Measurements from ENCODE around the gene DMKN. TPM values are rescaled to one million over a fixed set of nuclear protein-coding genes. Genes with fewer than 3 reads are reported as not detected.

Gene DMKN
- total RNA-seq, 1 experiment from 2014 or later = 9.3 TPM

DNA sequence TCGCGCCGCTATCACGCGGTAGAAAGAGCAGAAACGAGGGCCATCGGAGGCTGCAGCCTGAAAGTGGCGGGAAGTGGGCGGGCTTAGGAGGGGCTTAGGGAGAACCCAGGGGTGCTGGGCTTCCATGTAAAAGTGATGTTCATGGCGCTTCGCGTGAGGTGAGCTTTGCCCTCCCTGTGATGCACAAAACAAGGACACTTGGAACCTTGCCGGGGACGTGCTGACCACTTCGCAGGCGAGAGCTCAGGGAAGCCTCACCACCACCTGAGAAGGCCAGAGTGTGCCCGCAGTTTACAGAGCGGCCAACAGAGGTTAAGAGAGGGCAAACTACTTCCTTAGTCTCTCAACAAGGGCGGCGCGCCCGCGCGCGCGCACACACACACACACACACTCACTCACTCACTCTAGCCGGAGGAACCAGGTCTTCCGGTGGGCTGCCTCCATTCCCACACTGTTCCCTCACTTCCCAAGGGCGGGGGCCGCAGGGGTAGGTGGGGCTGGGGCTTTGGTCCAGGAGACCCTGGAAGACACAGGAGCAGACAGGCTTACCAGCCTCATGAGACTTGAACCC lies 20.5 kb upstream of the DMKN start:
- H3K79me2 ChIP-seq (ENCODE audit: low read length) = no peaks in the 10 kb centered on the region
- H3K9ac ChIP-seq (ENCODE audit: low read length) = no peak overlapping the region
- no peaks in the 10 kb centered on the region for H3K9me2 ChIP-seq (replicated peaks; ENCODE audit: insufficient read depth, low read length)
- no peak overlapping the region for H3K27ac ChIP-seq (ENCODE audit: low read length)
- H3K4me2 ChIP-seq (ENCODE audit: low read depth, low read length, poor library complexity, severe bottlenecking) = no peak overlapping the region
- no peak overlapping the region for H3K4me3 ChIP-seq (ENCODE audit: low read length)
- H3K27me3 ChIP-seq (ENCODE audit: low read length) = no peaks in the 10 kb centered on the region
- no peak for DNase-seq
- no peaks in the 10 kb centered on the region for H3K9me3 ChIP-seq (ENCODE audit: low read length)
- no peak overlapping the region for H2AFZ ChIP-seq (ENCODE audit: low read length)
- H3K4me1 ChIP-seq (ENCODE audit: low read length) = no peaks in the 10 kb centered on the region
- 0 out of 2 replicates have a peak, but pooled peaks cover 5% of the 10 kb centered on the region for H4K20me1 ChIP-seq (ENCODE audit: insufficient read depth, low read depth, low read length)
- no peaks in the 10 kb centered on the region for H3K36me3 ChIP-seq (ENCODE audit: insufficient read depth, low read length)

DNA sequence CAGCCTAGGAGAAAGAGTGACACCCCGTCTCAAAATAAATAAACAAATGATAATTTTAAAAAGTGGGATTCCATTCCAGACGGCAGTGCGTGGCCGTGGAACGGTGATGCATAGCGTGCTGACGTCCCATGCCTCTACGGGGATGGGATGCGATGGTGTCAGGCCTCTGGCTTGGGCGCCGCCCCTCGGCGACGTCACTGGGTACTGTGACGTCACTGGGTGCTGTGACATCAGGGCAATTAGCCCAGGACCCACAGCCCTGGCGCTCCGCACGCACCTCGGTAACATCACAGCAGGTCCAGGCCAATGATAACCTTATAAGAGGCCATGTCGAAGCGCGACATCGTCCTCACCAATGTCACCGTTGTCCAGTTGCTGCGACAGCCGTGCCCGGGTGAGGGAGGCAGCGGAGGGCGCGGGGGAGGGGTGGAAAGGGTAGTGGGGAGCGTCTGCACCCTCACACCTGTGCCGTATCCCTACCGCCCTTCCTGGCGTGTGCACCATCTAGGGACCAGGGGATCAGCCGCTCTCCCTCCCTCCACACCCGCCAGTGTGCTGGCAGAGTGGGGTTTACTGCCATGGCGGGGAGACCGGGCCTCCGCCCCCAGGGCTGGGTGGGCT lies 19.9 kb upstream of the DMKN start, which contains the start of gene GAPDHS:
Gene GAPDHS, plus strand, starts transcription at position 256 of the 621 bp plus-strand sequence. Its CDS starts 72 bp downstream, at position 328.
- no peak within 1 kb of the TSS for H2AFZ ChIP-seq (ENCODE audit: low read length)
- no peak within 1 kb of the TSS for H3K27ac ChIP-seq (ENCODE audit: low read length)

DNA sequence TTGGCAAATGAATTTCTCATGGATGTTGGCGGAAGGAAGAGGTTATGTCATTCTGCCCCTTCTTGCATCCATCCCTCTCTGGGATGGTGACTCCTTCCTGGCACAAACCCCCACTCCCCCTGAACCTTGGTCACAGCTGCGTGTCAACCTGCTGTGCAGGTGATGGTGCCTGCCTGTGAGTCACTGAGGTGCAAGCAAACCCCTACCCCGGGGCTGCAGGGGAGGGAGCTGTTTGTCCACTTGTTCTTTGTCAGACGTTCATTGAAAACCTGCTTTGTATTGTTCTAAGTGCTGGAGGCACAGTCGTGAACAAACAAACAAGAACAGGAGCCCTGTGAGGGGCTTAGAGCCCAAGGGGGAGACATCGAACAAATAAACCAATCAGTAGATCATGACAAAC lies 17.8 kb upstream of the DMKN start:
- Histone ChIP-seq H3K79me2 (ENCODE audit: low read length) (no peaks in the 10 kb centered on the region), H4K20me1 (ENCODE audit: insufficient read depth, low read depth, low read length) (0 out of 2 replicates have a peak, but pooled peaks cover 5% of the 10 kb centered on the region), H3K9me3 (ENCODE audit: low read length) (no peaks in the 10 kb centered on the region), H3K27me3 (ENCODE audit: low read length) (no peaks in the 10 kb centered on the region), H2AFZ (ENCODE audit: low read length) (no peak overlapping the region), H3K9me2 (replicated peaks; ENCODE audit: insufficient read depth, low read length) (no peaks in the 10 kb centered on the region), H3K4me3 (ENCODE audit: low read length) (no peak overlapping the region), H3K4me2 (ENCODE audit: low read depth, low read length, poor library complexity, severe bottlenecking) (no peak overlapping the region), H3K27ac (ENCODE audit: low read length) (no peak overlapping the region), H3K9ac (ENCODE audit: low read length) (no peak overlapping the region), H3K4me1 (ENCODE audit: low read length) (no peaks in the 10 kb centered on the region), H3K36me3 (ENCODE audit: insufficient read depth, low read length) (no peaks in the 10 kb centered on the region)
- DNase-seq = no peak

More for the DNA sequence above, 19.9 kb upstream of the DMKN start, which contains the start of gene GAPDHS:
- H3K36me3 ChIP-seq (ENCODE audit: insufficient read depth, low read length) = no peaks in the 10 kb centered on the region
- H3K27me3 ChIP-seq (ENCODE audit: low read length) = no peaks in the 10 kb centered on the region
- no peak within 1 kb of the TSS for H3K4me2 ChIP-seq (ENCODE audit: low read depth, low read length, poor library complexity, severe bottlenecking)
- H3K4me1 ChIP-seq (ENCODE audit: low read length) = no peaks in the 10 kb centered on the region
- H3K9me3 ChIP-seq (ENCODE audit: low read length) = no peaks in the 10 kb centered on the region
- no peak within 1 kb of the TSS for H3K9ac ChIP-seq (ENCODE audit: low read length)
- no peaks in the 10 kb centered on the region for H3K79me2 ChIP-seq (ENCODE audit: low read length)
- H4K20me1 ChIP-seq (ENCODE audit: insufficient read depth, low read depth, low read length) = 0 out of 2 replicates have a peak, but pooled peaks cover 5% of the 10 kb centered on the region
- no peak for DNase-seq
- H3K4me3 ChIP-seq (ENCODE audit: low read length) = no peak within 1 kb of the TSS
- H3K9me2 ChIP-seq (replicated peaks; ENCODE audit: insufficient read depth, low read length) = no peaks in the 10 kb centered on the region

GRCh38 chr19:35529241-35530218 lies 16.1 kb upstream of the DMKN start:
- Histone ChIP-seq H3K4me3 (ENCODE audit: low read length) (no peak overlapping the region), H3K4me2 (ENCODE audit: low read depth, low read length, poor library complexity, severe bottlenecking) (no peak overlapping the region), H3K79me2 (ENCODE audit: low read length) (no peaks in the 10 kb centered on the region)

DNA sequence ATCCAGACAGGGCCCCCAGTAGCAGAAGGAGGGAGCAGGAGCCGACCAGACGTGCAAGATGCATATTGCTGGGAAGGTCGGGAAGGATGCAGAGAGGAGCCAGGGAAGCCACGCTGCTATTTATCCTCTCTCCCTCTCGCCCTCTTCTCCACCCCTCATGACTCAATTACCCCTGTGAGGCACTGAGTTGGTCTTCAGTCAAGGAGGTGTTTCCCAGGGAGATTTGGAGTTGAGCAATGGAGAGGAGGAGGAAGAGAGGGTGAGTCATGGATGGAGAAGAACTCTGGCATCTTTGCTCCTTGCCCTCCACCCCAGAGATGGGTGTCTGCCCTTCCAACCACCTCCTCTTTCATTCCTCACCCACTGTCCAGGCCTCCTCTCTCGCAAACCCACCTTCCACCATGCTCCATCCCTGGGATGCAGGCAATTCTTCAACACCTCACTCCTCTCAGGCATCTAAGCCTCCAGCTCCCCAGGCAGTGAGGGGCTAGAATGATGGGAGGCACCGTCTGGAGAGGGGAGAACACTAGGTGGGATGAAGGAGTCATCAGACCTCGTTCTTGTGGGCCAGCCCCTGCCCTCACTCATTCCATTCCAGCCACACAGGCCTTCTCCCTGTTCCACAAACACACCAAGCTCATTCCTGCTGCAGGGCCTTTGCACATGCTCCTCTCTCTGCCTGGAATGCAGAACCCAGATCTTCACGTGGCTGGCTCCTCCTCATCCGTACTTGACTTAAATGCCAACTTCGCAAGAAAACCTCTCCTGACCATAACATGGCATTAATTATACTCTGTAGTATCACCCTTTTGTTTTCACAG lies 15.0 kb upstream of the DMKN start, which contains the start of gene SBSN:
Gene SBSN, minus strand, starts transcription at position 94 of the 821 bp plus-strand sequence. Its CDS starts 30 bp downstream, at position 64.
- H3K4me3 ChIP-seq (ENCODE audit: low read length) = no peak within 1 kb of the TSS
- no peak within 1 kb of the TSS for H2AFZ ChIP-seq (ENCODE audit: low read length)
- no peaks in the 10 kb centered on the region for H3K36me3 ChIP-seq (ENCODE audit: insufficient read depth, low read length)
- no peaks in the 10 kb centered on the region for H4K20me1 ChIP-seq (ENCODE audit: insufficient read depth, low read depth, low read length)
- no peak within 1 kb of the TSS for H3K27ac ChIP-seq (ENCODE audit: low read length)
- H3K9ac ChIP-seq (ENCODE audit: low read length) = no peak within 1 kb of the TSS
- H3K27me3 ChIP-seq (ENCODE audit: low read length) = no peaks in the 10 kb centered on the region
- no peak within 1 kb of the TSS for H3K4me2 ChIP-seq (ENCODE audit: low read depth, low read length, poor library complexity, severe bottlenecking)
- H3K9me2 ChIP-seq (replicated peaks; ENCODE audit: insufficient read depth, low read length) = no peaks in the 10 kb centered on the region
- DNase-seq = no peak
- H3K79me2 ChIP-seq (ENCODE audit: low read length) = no peaks in the 10 kb centered on the region
- H3K4me1 ChIP-seq (ENCODE audit: low read length) = no peaks in the 10 kb centered on the region
- H3K9me3 ChIP-seq (ENCODE audit: low read length) = no peaks in the 10 kb centered on the region

More at GRCh38 chr19:35529241-35530218, 16.1 kb upstream of the DMKN start:
- Histone ChIP-seq H3K9ac (ENCODE audit: low read length) (no peak overlapping the region), H3K9me3 (ENCODE audit: low read length) (no peaks in the 10 kb centered on the region), H3K27ac (ENCODE audit: low read length) (no peak overlapping the region), H3K4me1 (ENCODE audit: low read length) (no peaks in the 10 kb centered on the region), H2AFZ (ENCODE audit: low read length) (no peak overlapping the region), H3K9me2 (replicated peaks; ENCODE audit: insufficient read depth, low read length) (no peaks in the 10 kb centered on the region), H3K27me3 (ENCODE audit: low read length) (no peaks in the 10 kb centered on the region), H4K20me1 (ENCODE audit: insufficient read depth, low read depth, low read length) (no peaks in the 10 kb centered on the region), H3K36me3 (ENCODE audit: insufficient read depth, low read length) (no peaks in the 10 kb centered on the region)
- no peak for DNase-seq

DNA sequence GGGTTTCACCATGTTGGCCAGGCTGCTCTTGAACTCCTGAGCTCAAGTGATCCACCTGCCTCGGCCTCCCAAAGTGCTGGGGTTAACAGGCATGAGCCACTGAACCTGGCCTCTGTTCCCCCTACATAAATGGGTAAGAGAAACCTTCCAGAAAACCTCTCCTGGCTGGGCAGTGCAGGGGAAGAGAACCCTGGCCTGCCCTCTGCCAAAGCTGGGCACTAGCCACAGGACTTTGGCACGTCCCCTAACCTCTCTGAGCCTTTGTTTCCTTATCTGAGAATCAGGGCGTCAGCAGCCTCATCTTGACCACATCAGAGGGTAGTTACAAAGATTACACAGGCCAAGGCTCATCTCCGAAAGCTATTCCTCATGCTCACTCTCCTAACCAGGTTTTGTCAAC lies 12.4 kb upstream of the DMKN start:
- Histone ChIP-seq H3K36me3 (ENCODE audit: insufficient read depth, low read length) (no peaks in the 10 kb centered on the region), H3K4me3 (ENCODE audit: low read length) (no peak overlapping the region), H3K4me1 (ENCODE audit: low read length) (no peaks in the 10 kb centered on the region), H3K27me3 (ENCODE audit: low read length) (no peaks in the 10 kb centered on the region), H2AFZ (ENCODE audit: low read length) (no peak overlapping the region), H4K20me1 (ENCODE audit: insufficient read depth, low read depth, low read length) (no peaks in the 10 kb centered on the region), H3K9me3 (ENCODE audit: low read length) (no peaks in the 10 kb centered on the region), H3K27ac (ENCODE audit: low read length) (no peak overlapping the region), H3K79me2 (ENCODE audit: low read length) (no peaks in the 10 kb centered on the region), H3K4me2 (ENCODE audit: low read depth, low read length, poor library complexity, severe bottlenecking) (no peak overlapping the region), H3K9me2 (replicated peaks; ENCODE audit: insufficient read depth, low read length) (no peaks in the 10 kb centered on the region), H3K9ac (ENCODE audit: low read length) (no peak overlapping the region)
- DNase-seq = no peak

GRCh38 chr19:35524181-35524837 lies 10.9 kb upstream of the DMKN start:
- no peak for DNase-seq
- no peaks in the 10 kb centered on the region for H4K20me1 ChIP-seq (ENCODE audit: insufficient read depth, low read depth, low read length)
- no peak overlapping the region for H2AFZ ChIP-seq (ENCODE audit: low read length)
- no peaks in the 10 kb centered on the region for H3K36me3 ChIP-seq (ENCODE audit: insufficient read depth, low read length)
- H3K27me3 ChIP-seq (ENCODE audit: low read length) = no peaks in the 10 kb centered on the region
- H3K4me3 ChIP-seq (ENCODE audit: low read length) = no peak overlapping the region
- H3K79me2 ChIP-seq (ENCODE audit: low read length) = no peaks in the 10 kb centered on the region
- H3K4me2 ChIP-seq (ENCODE audit: low read depth, low read length, poor library complexity, severe bottlenecking) = no peak overlapping the region
- no peaks in the 10 kb centered on the region for H3K9me3 ChIP-seq (ENCODE audit: low read length)
- H3K4me1 ChIP-seq (ENCODE audit: low read length) = no peaks in the 10 kb centered on the region
- H3K9ac ChIP-seq (ENCODE audit: low read length) = no peak overlapping the region
- no peaks in the 10 kb centered on the region for H3K9me2 ChIP-seq (replicated peaks; ENCODE audit: insufficient read depth, low read length)
- no peak overlapping the region for H3K27ac ChIP-seq (ENCODE audit: low read length)

Data from Karpas-422 (cell line).